Gastroesophageal sphincter (tissue), 3 donors: ENCODE results near the gene KCNH1.

Experiments used
- EP300 ChIP-seq: sonication (generic); formaldehyde crosslinking; IDR thresholded peaks from one replicate; pipeline ENCODE4 v1.6.1; 2017; ENCODE audit warnings: antibody characterized with exemption, mild to moderate bottlenecking
- POLR2A ChIP-seq, 2 donors: fragments of 450-650 bp; IDR thresholded peaks; one replicate each; pipeline ENCODE4 v1.6.1; 2017; ENCODE audit warnings: antibody characterized with exemption in 2 of 2, mild to moderate bottlenecking in 2 of 2, moderate library complexity in 1 of 2
- POLR2AphosphoS5 ChIP-seq: sonication (generic); formaldehyde crosslinking; IDR thresholded peaks from one replicate; pipeline ENCODE4 v1.6.1; 2017; ENCODE audit warnings: antibody characterized with exemption
- TF ChIP-seq, protein P1 (sequence below), 4 experiments: fragments of 200-600 bp in 2 of 4; fragments of 450-650 bp in 2 of 4; sonication (generic) in 1 of 4; IDR thresholded peaks; one replicate each; pipeline ENCODE4 v1.5.1; 2017 to 2019; ENCODE audit warnings: antibody characterized with exemption in 4 of 4, mild to moderate bottlenecking in 2 of 4, moderate library complexity in 2 of 4

DNA sequence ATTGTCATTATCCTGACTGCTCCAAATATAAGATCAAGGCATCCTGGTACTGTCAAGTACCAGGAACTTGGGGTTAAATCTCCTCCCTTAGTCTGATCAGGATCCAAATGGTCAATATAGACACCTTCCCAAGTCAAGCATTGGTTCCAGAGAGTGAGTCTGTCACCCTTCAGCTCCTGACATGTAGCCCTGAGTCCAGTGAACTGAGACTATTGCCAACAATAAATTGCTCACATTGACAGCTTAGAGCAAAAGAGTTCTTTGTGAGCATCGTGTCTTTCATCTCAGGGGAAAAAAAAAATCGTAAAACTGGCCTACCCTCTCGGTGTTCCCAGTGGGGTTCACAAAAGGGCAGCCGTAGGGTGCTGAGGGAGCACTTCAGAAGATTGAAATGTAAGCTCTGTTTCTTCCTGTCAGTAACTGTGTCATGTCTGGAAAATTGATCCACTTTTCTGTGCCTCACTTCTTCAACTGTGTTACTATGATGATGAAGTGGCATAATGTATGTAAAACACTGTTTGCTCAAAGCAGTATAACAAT, 228.5 kb downstream of the KCNH1 start:
- TF ChIP-seq, protein P1, sequence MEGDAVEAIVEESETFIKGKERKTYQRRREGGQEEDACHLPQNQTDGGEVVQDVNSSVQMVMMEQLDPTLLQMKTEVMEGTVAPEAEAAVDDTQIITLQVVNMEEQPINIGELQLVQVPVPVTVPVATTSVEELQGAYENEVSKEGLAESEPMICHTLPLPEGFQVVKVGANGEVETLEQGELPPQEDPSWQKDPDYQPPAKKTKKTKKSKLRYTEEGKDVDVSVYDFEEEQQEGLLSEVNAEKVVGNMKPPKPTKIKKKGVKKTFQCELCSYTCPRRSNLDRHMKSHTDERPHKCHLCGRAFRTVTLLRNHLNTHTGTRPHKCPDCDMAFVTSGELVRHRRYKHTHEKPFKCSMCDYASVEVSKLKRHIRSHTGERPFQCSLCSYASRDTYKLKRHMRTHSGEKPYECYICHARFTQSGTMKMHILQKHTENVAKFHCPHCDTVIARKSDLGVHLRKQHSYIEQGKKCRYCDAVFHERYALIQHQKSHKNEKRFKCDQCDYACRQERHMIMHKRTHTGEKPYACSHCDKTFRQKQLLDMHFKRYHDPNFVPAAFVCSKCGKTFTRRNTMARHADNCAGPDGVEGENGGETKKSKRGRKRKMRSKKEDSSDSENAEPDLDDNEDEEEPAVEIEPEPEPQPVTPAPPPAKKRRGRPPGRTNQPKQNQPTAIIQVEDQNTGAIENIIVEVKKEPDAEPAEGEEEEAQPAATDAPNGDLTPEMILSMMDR (IDR thresholded peaks at IDR 0.05), result no peak
- TF ChIP-seq POLR2AphosphoS5 (no peak), POLR2A (IDR thresholded peaks at IDR 0.05) (no peak), EP300 (no peak)
